ENCODE results near the gene PDE8B. TPM values are rescaled to one million over a fixed set of nuclear protein-coding genes. Genes with fewer than 3 reads are reported as not detected.

PDE8B gene
- total RNA-seq, 2 experiments from 2014 or later, result not detected

- intact Hi-C loops (cut with micrococcal nuclease), result no loop called here
- Mint-ChIP-seq H3K9me3 (peaks cover 3% of the 10 kb centered on the region), H3K27me3 (peaks cover 20% of the 10 kb centered on the region), H3K36me3 (no peaks in the 10 kb centered on the region), H3K4me3 (no peak overlapping the region), H3K4me1 (ENCODE audit: low read depth) (no peaks in the 10 kb centered on the region), H3K27ac (no peak overlapping the region)
- ChIA-PET CTCF (no interaction called here), POLR2A (no interaction called here)
- no peak for DNase-seq
Observed at GRCh38 chr5:77224672-77225355, 14.3 kb downstream of the PDE8B start.

- Mint-ChIP-seq H3K4me1 (ENCODE audit: low read depth) (no peaks in the 10 kb centered on the region), H3K27me3 (peaks cover 17% of the 10 kb centered on the region), H3K4me3 (no peak overlapping the region), H3K27ac (no peak overlapping the region), H3K36me3 (no peaks in the 10 kb centered on the region), H3K9me3 (peaks cover 5% of the 10 kb centered on the region)
- no peak for DNase-seq
- intact Hi-C loops (cut with micrococcal nuclease), result no loop called here
- ChIA-PET CTCF (no interaction called here), POLR2A (no interaction called here)
Observed at GRCh38 chr5:77225531-77225930, 15.1 kb downstream of the PDE8B start.

GRCh38 chr5:77229887-77230286, 19.4 kb downstream of the PDE8B start:
- CTCF ChIA-PET, result no interaction called here
- no peaks in the 10 kb centered on the region for H3K4me1 Mint-ChIP-seq (ENCODE audit: low read depth)

GRCh38 chr5:77230727-77231470, 20.4 kb downstream of the PDE8B start:
- intact Hi-C loops (cut with micrococcal nuclease), result loop anchor here (5.0 to 10.0 kb wide), 2 partner anchors 86 to 261 kb away; partner anchors contain the start of gene WDR41
- H3K27me3 Mint-ChIP-seq, result peaks cover 6% of the 10 kb centered on the region
- H3K27ac Mint-ChIP-seq, result no peak overlapping the region
- H3K4me3 Mint-ChIP-seq, result no peak overlapping the region
- peaks cover 5% of the 10 kb centered on the region for H3K9me3 Mint-ChIP-seq
- H3K36me3 Mint-ChIP-seq, result no peaks in the 10 kb centered on the region
- ChIA-PET POLR2A (no interaction called here), CTCF (no interaction called here)
- no peak for DNase-seq
- H3K4me1 Mint-ChIP-seq (ENCODE audit: low read depth), result no peaks in the 10 kb centered on the region

More at GRCh38 chr5:77229887-77230286, 19.4 kb downstream of the PDE8B start:
- intact Hi-C loops (cut with micrococcal nuclease), result loop anchor here (5.0 to 10.0 kb wide), 2 partner anchors 85 to 262 kb away; partner anchors contain the start of gene WDR41
- no peak overlapping the region for H3K27ac Mint-ChIP-seq
- POLR2A ChIA-PET, result no interaction called here
- DNase-seq, result no peak
- H3K9me3 Mint-ChIP-seq, result peaks cover 5% of the 10 kb centered on the region
- no peaks in the 10 kb centered on the region for H3K36me3 Mint-ChIP-seq
- no peak overlapping the region for H3K4me3 Mint-ChIP-seq
- H3K27me3 Mint-ChIP-seq, result peaks cover 10% of the 10 kb centered on the region

GRCh38 chr5:77231471-77232138, 21.1 kb downstream of the PDE8B start:
- H3K4me3 Mint-ChIP-seq, result no peak overlapping the region
- no peak for DNase-seq
- peaks cover 5% of the 10 kb centered on the region for H3K9me3 Mint-ChIP-seq
- H3K27ac Mint-ChIP-seq, result no peak overlapping the region
- no peaks in the 10 kb centered on the region for H3K4me1 Mint-ChIP-seq (ENCODE audit: low read depth)
- ChIA-PET CTCF (no interaction called here), POLR2A (no interaction called here)
- intact Hi-C loops (cut with micrococcal nuclease), result loop anchor here (5.0 to 10.0 kb wide), 2 partner anchors 87 to 261 kb away; partner anchors contain the start of gene WDR41
- peaks cover 5% of the 10 kb centered on the region for H3K27me3 Mint-ChIP-seq
- no peaks in the 10 kb centered on the region for H3K36me3 Mint-ChIP-seq

GRCh38 chr5:77232574-77233358, 22.3 kb downstream of the PDE8B start:
- ChIA-PET POLR2A (interaction anchor here (0.6 kb wide), 1 partner anchor 75 kb away, joined by 3 read pairs; no protein-coding TSS in a partner anchor), CTCF (interaction anchor here (0.7 kb wide), 1 partner anchor 20 kb away, joined by 3 read pairs; no protein-coding TSS in a partner anchor)
- Mint-ChIP-seq H3K4me1 (ENCODE audit: low read depth) (no peaks in the 10 kb centered on the region), H3K27ac (no peak overlapping the region), H3K9me3 (peaks cover 5% of the 10 kb centered on the region), H3K36me3 (no peaks in the 10 kb centered on the region), H3K4me3 (no peak overlapping the region), H3K27me3 (peaks cover 5% of the 10 kb centered on the region)
- no peak for DNase-seq
- intact Hi-C loops (cut with micrococcal nuclease), result loop anchor here (5.0 to 10.0 kb wide), 2 partner anchors 88 to 260 kb away; partner anchors contain the start of gene WDR41

- CTCF ChIA-PET, result no interaction called here
- no peak overlapping the region for H3K4me3 Mint-ChIP-seq
- H3K36me3 Mint-ChIP-seq, result no peaks in the 10 kb centered on the region
- no peaks in the 10 kb centered on the region for H3K9me3 Mint-ChIP-seq
- H3K27me3 Mint-ChIP-seq, result peaks cover 11% of the 10 kb centered on the region
- intact Hi-C loops (cut with micrococcal nuclease), result loop anchor here (10.0 kb wide), 1 partner anchor 91 kb away; no protein-coding TSS in a partner anchor
- DNase-seq, result no peak
- POLR2A ChIA-PET, result no interaction called here
- no peaks in the 10 kb centered on the region for H3K4me1 Mint-ChIP-seq (ENCODE audit: low read depth)
- no peak overlapping the region for H3K27ac Mint-ChIP-seq
Observed at GRCh38 chr5:77235846-77236721, 25.6 kb downstream of the PDE8B start.

GRCh38 chr5:77239126-77239741, 28.8 kb downstream of the PDE8B start:
- Mint-ChIP-seq H3K27ac (no peak overlapping the region), H3K36me3 (no peaks in the 10 kb centered on the region), H3K4me1 (ENCODE audit: low read depth) (no peaks in the 10 kb centered on the region), H3K27me3 (peaks cover 9% of the 10 kb centered on the region), H3K4me3 (no peak overlapping the region), H3K9me3 (no peaks in the 10 kb centered on the region)
- ChIA-PET POLR2A (no interaction called here), CTCF (interaction anchor here (1.0 kb wide), 1 partner anchor 9 kb away, joined by 3 read pairs; no protein-coding TSS in a partner anchor)
- no peak for DNase-seq
- intact Hi-C loops (cut with micrococcal nuclease), result loop anchor here (10.0 kb wide), 1 partner anchor 94 kb away; no protein-coding TSS in a partner anchor

- no peak overlapping the region for H3K4me3 Mint-ChIP-seq
- DNase-seq, result no peak
- ChIA-PET CTCF (interaction anchor here (2.2 kb wide), 1 partner anchor 251 kb away, joined by 5 read pairs; the partner anchor contains the start of gene WDR41), POLR2A (no interaction called here)
- H3K27ac Mint-ChIP-seq, result no peak overlapping the region
- peaks cover 9% of the 10 kb centered on the region for H3K27me3 Mint-ChIP-seq
- no peaks in the 10 kb centered on the region for H3K4me1 Mint-ChIP-seq (ENCODE audit: low read depth)
- no peaks in the 10 kb centered on the region for H3K9me3 Mint-ChIP-seq
- H3K36me3 Mint-ChIP-seq, result no peaks in the 10 kb centered on the region
- intact Hi-C loops (cut with micrococcal nuclease), result no loop called here
Observed at GRCh38 chr5:77241444-77241843, 31.0 kb downstream of the PDE8B start.

- no peaks in the 10 kb centered on the region for H3K36me3 Mint-ChIP-seq
- H3K27me3 Mint-ChIP-seq, result peaks cover 2% of the 10 kb centered on the region
- no peaks in the 10 kb centered on the region for H3K4me1 Mint-ChIP-seq (ENCODE audit: low read depth)
- DNase-seq, result no peak
- CTCF ChIA-PET, result no interaction called here
- no peak overlapping the region for H3K4me3 Mint-ChIP-seq
- H3K27ac Mint-ChIP-seq, result no peak overlapping the region
- no peaks in the 10 kb centered on the region for H3K9me3 Mint-ChIP-seq
- intact Hi-C loops (cut with micrococcal nuclease), result no loop called here
- POLR2A ChIA-PET, result no interaction called here
Observed at GRCh38 chr5:77249475-77249874, 39.0 kb downstream of the PDE8B start.

GRCh38 chr5:77250021-77250420, 39.5 kb downstream of the PDE8B start:
- CTCF ChIA-PET, result no interaction called here

More at GRCh38 chr5:77250021-77250420, 39.5 kb downstream of the PDE8B start:
- POLR2A ChIA-PET, result no interaction called here
- no peak for DNase-seq
- peaks cover 2% of the 10 kb centered on the region for H3K27me3 Mint-ChIP-seq
- H3K4me3 Mint-ChIP-seq, result no peak overlapping the region
- H3K27ac Mint-ChIP-seq, result no peak overlapping the region
- no peaks in the 10 kb centered on the region for H3K36me3 Mint-ChIP-seq
- no peaks in the 10 kb centered on the region for H3K9me3 Mint-ChIP-seq
- H3K4me1 Mint-ChIP-seq (ENCODE audit: low read depth), result no peaks in the 10 kb centered on the region
- intact Hi-C loops (cut with micrococcal nuclease), result no loop called here
